Heart left ventricle (tissue), 16 donors: ENCODE data around the gene CYP2A6. TPM values are rescaled to one million over a fixed set of nuclear protein-coding genes. Genes with fewer than 3 reads are reported as not detected.

Experiments
- ATAC-seq, 4 donors: fragments of 200-7000 bp; cut with Tn5 transposase; one replicate each; pipeline ENCODE4 v1.9.1; 2020 to 2022; ENCODE audit warnings: moderate library complexity in 4 of 4, mild to moderate bottlenecking in 3 of 4, moderate number of reproducible peaks in 1 of 4
- DNase-seq, 5 donors: peaks; one replicate each; pipeline ENCODE4 v3.0.0-alpha.2; 2020
- H3K27ac ChIP-seq, 12 donors: fragments of 200-600 bp; sonication (generic) in 4 of 12; one replicate each; pipeline versions ENCODE4 v1.5.0 to v1.8.0; 2016 to 2022; ENCODE audit warnings: mild to moderate bottlenecking in 2 of 12
- H3K27me3 ChIP-seq, 9 donors: fragments of 200-600 bp; sonication (generic) in 2 of 9; one replicate each; pipeline versions ENCODE4 v1.5.1 to v1.8.0; 2016 to 2022; ENCODE audit warnings: mild to moderate bottlenecking in 3 of 9
- H3K36me3 ChIP-seq, 9 donors: fragments of 200-600 bp; sonication (generic) in 2 of 9; one replicate each; pipeline versions ENCODE4 v1.5.0 to v1.8.0; 2018 to 2022; ENCODE audit warnings: mild to moderate bottlenecking in 2 of 9
- H3K4me1 ChIP-seq, 12 donors: fragments of 200-600 bp; sonication (generic) in 4 of 12; one replicate each; pipeline versions ENCODE4 v1.5.0 to v1.8.0; 2016 to 2022; ENCODE audit warnings: mild to moderate bottlenecking in 3 of 12
- H3K4me3 ChIP-seq, 12 donors: fragments of 200-600 bp; sonication (generic) in 4 of 12; one replicate each; pipeline versions ENCODE4 v1.5.0 to v1.8.0; 2017 to 2022; ENCODE audit warnings: mild to moderate bottlenecking in 9 of 12, moderate library complexity in 4 of 12
- H3K9me3 ChIP-seq, 12 donors: fragments of 200-600 bp; sonication (generic) in 4 of 12; one replicate each; pipeline versions ENCODE4 v1.5.0 to v1.8.0; 2016 to 2022; ENCODE audit warnings: mild to moderate bottlenecking in 1 of 12
- CTCF ChIP-seq, 12 donors: fragments of 200-600 bp; sonication (generic) in 4 of 12; IDR thresholded peaks; one replicate each; pipeline versions ENCODE4 v1.5.0 to v1.8.0; 2018 to 2022; ENCODE audit warnings: antibody characterized with exemption in 12 of 12, mild to moderate bottlenecking in 5 of 12
- POLR2A ChIP-seq, 2 donors: fragments of 450-650 bp; IDR thresholded peaks; one replicate each; pipeline ENCODE4 v1.6.1; 2017; ENCODE audit warnings: antibody characterized with exemption in 2 of 2, mild to moderate bottlenecking in 2 of 2, moderate library complexity in 2 of 2
- WGBS, 4 donors: extraction: QIAGEN DNeasy Blood & Tissue Kit in 2 of 4; methylation state at CpG; one replicate each; pipeline versions ENCODE4 v1.1.5 to v1.1.7; 2013 to 2018; 5-methylcytosine and 5-hydroxymethylcytosine counted together
- intact Hi-C, 10 donors: fragments of 100-400 bp; cut with DNase I; formaldehyde crosslinking; loops; one replicate each; pipeline versions ENCODE4 v1.11.1 to v1.14.2; 2022
- polyA plus RNA-seq, 2 donors: library from polyadenylated mRNA; stranded (reverse); fragments of 200-250 nt; gene quantifications; one replicate each; pipeline ENCODE4 v1.2.3, GENCODE V29; 2013
- total RNA-seq, 9 donors: library from RNA; depleted of rRNA in 2 of 9; stranded (reverse); fragments of >200 nt in 2 of 9; fragmentation: NEBNext Ultra II Directional in 3 of 9; extraction: Animal tissue kit (Norgen Biotek cat#: 25700) in 3 of 9; gene quantifications; one replicate each; pipeline versions ENCODE4 v1.1.0 to v1.2.4, GENCODE V29; 2016 to 2023
- donor health status: ischemic (EF 13 %, LVEDD 7.1; RV severe dilation, severe dysfunction).
- donor health status: healthy with polysubstance abuse.
- donor health status: DM: no; HTN: yes; CAD: no.
- donor health status: DM: no; HTN: no; CAD: no.
- donor health status: ischemic (EF 25% LVEDD 6.9; RV normal size, moderate dysfunction).
- donor health status: ischemic (EF 25% LVEDD 5.7; RV mildly dilated, moderate dysfunction).
- donor health status: healthy.
- donor health status: DM: yes; HTN: yes; CAD: no.
- donor health status: ischemic (EF 35%, LVEDD 5.7; RV mildly dilated, moderate dysfunction).
- donor health status: nonischemic (EF 11% LVEDD 7.7; RV severe dilation, severe dysfunction).
- donor health status: DM: yes; HTN: yes; CAD: no.
- donor health status: PGD.
- donor health status: ischemic (EF 29% LVEDD 5.4; RV normal size, mild dysfunction).
- donor health status: nonischemic (EF 23%, LVEDD 6.1; RV moderate dilation, normal function).

Gene CYP2A6
- total and polyA plus RNA-seq, 11 donors, result 0.16 TPM; not detected in 10

DNA sequence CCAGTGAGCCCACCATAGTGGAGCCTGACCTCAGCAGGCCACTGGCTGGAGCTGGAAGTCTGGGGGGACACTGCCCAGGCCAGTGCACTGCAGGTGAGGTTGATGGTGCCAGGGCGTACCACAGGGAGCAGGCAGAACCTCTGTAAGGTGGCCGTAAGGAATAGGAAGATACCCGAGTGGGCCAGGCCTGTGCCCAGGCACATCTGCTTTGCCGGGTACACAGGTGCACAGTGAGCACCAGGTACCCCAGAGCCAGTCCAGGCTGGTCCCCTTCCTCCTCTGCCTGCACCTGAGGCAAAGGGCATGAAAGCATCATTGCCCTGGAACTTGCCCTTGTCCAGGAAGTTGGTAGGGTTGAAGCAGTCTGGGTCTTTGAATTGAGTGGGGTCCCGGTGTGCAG lies 41.8 kb downstream of the CYP2A6 start:
- H3K9me3 ChIP-seq, result no peaks in the 10 kb centered on the region
- H3K27ac ChIP-seq, result no peak overlapping the region
- DNase-seq, result no peak
- peaks cover 29 to 93% (median 73%) of the 10 kb centered on the region in 12 donors for H3K4me1 ChIP-seq
- no peak for TF ChIP-seq POLR2A (IDR thresholded peaks at IDR 0.05)
- TF ChIP-seq CTCF (IDR thresholded peaks at IDR 0.05), result no peak
- H3K36me3 ChIP-seq, result peaks cover 0 to 57% (median 28%) of the 10 kb centered on the region in 9 donors
- ATAC-seq, result no peak
- H3K27me3 ChIP-seq, result no peaks in the 10 kb centered on the region
- intact Hi-C loops, result loop anchor here in 6 of 10 donors (5.0 to 10.0 kb wide), 5 partner anchors 91 to 386 kb away; partner anchors contain the start of genes COQ8B (in 2 of the 6), ITPKC (in 2 of the 6) and SERTAD1 (in 1 of the 6)
- WGBS, 4 donors, result 82 to 93% (median 87%) methylated on average over 5 of the region's 5 CpGs
- no peak overlapping the region for H3K4me3 ChIP-seq

- ATAC-seq, result no peak
- 70 to 90% (median 82%) methylated on average over 1 to 2 of the region's 2 CpGs for WGBS, 4 donors
- peaks cover 0 to 57% (median 28%) of the 10 kb centered on the region in 9 donors for H3K36me3 ChIP-seq
- TF ChIP-seq CTCF (IDR thresholded peaks at IDR 0.05) (peak in 1 of 12 donors; percentile 3), POLR2A (IDR thresholded peaks at IDR 0.05) (no peak)
- H3K27me3 ChIP-seq, result no peaks in the 10 kb centered on the region
- H3K4me1 ChIP-seq, result peaks cover 34 to 94% (median 77%) of the 10 kb centered on the region in 12 donors
- H3K9me3 ChIP-seq, result no peaks in the 10 kb centered on the region
- H3K4me3 ChIP-seq, result no peak overlapping the region
- peak overlapping the region in 7 of 12 donors; percentile 7 to 99 (median 96) for H3K27ac ChIP-seq
- intact Hi-C loops, result loop anchor here in 6 of 10 donors (5.0 to 10.0 kb wide), 5 partner anchors 91 to 386 kb away; partner anchors contain the start of genes COQ8B (in 2 of the 6), ITPKC (in 2 of the 6) and SERTAD1 (in 1 of the 6)
- no peak for DNase-seq
These were observed 42.3 kb downstream of the CYP2A6 start for GRCh38 chr19:40808021-40808325.

DNA sequence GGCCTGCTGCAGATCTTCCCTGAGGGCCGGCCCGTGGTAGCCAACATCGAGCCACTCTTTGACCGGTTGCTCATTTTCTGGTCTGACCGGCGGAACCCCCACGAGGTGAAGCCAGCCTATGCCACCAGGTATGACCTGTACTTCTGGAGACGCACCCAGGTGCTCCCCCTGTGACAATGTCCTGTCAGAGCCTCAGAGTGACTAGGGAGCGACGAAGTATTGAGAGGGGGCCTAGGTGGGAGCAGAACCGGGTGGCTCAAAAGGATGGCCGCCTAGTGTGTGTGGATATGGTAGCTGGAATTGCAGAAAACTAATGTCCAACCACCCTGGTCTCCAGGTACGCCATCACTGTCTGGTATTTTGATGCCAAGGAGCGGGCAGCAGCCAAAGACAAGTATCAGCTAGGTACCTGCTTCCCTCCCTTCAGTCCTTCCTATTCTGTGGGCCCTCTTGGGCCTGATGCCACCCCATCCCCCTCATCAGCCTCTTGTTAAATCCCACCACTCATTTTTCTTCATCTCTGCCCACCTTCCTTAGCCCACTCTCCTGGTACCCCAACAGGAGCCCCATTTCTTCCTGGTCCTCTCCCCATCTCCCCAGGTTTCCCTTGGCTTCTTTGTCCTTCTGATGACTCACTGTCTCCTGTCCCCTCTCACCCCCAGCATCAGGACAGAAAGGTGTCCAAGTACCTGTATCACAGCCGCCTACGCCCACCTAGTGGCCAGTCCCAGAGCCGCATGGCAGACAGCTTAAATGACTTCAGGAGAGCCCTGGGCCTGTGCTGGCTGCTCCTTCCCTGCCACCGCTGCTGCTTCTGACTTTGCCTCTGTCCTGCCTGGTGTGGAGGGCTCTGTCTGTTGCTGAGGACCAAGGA lies 42.9 kb downstream of the CYP2A6 start:
- H3K4me1 ChIP-seq, result peaks cover 38 to 94% (median 80%) of the 10 kb centered on the region in 12 donors
- DNase-seq, result no peak
- intact Hi-C loops, result loop anchor here in 6 of 10 donors (5.0 to 10.0 kb wide), 5 partner anchors 90 to 385 kb away; partner anchors contain the start of genes COQ8B (in 2 of the 6), ITPKC (in 2 of the 6) and SERTAD1 (in 1 of the 6)
- TF ChIP-seq POLR2A (IDR thresholded peaks at IDR 0.05) (no peak), CTCF (IDR thresholded peaks at IDR 0.05) (peak in 6 of 12 donors; percentile 1 to 19 (median 8))
- no peaks in the 10 kb centered on the region for H3K27me3 ChIP-seq
- peaks cover 0 to 57% (median 28%) of the 10 kb centered on the region in 9 donors for H3K36me3 ChIP-seq
- no peak for ATAC-seq
- 62 to 71% (median 67%) methylated on average over 16 to 18 of the region's 18 CpGs for WGBS, 4 donors
- H3K9me3 ChIP-seq, result no peaks in the 10 kb centered on the region
- peak overlapping the region in 11 of 12 donors; percentile 26 to 99 (median 96) for H3K27ac ChIP-seq
- peak overlapping the region in 9 of 12 donors; percentile 1 to 38 (median 20) for H3K4me3 ChIP-seq
